ENCODE results near the gene WDR37.
A peak's percentile ranks its signal among the peaks of the same experiment; 100 is the strongest.
"Not testable (repeated sequence)": the region's sequence is repeated elsewhere in the genome, so short reads cannot be mapped to it uniquely, and the experiment has no call there.

WDR37 gene, protein sequence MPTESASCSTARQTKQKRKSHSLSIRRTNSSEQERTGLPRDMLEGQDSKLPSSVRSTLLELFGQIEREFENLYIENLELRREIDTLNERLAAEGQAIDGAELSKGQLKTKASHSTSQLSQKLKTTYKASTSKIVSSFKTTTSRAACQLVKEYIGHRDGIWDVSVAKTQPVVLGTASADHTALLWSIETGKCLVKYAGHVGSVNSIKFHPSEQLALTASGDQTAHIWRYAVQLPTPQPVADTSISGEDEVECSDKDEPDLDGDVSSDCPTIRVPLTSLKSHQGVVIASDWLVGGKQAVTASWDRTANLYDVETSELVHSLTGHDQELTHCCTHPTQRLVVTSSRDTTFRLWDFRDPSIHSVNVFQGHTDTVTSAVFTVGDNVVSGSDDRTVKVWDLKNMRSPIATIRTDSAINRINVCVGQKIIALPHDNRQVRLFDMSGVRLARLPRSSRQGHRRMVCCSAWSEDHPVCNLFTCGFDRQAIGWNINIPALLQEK

GRCh38 chr10:1056326-1057105, at the start of gene WDR37:
Gene WDR37 (plus strand): TSS chr10:1056385. CDS start chr10:1072156, 15,771 bp downstream.
- peak; percentile 85 for DNase-seq (ENCODE audit: low spot score)

DNA sequence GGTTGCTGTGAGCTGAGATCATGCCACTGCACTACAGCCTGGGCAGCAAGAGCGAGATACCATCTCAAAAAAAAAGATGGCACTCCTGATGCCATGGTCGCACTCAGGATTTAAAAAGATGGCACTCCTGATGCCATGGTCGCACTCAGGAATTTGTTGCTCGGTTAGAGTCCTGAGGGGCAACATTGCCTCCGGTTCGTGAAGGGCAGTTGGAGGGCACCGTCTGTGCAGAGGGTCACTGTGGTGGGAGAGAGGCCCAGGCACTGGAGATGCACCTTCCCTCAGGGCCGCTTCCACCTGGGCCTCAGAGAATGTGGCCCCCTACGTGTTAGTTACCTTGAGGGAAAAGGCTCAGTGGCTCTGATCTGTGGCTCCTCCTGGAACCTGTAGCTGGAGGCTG, 49.6 kb upstream of the WDR37 start:
- no peak for DNase-seq (ENCODE audit: low spot score)

GRCh38 chr10:1007583-1007982, 48.6 kb upstream of the WDR37 start:
- no peak for DNase-seq (ENCODE audit: low spot score)

- no peak for DNase-seq (ENCODE audit: low spot score)
Observed at GRCh38 chr10:1009071-1009494, 47.1 kb upstream of the WDR37 start.

DNA sequence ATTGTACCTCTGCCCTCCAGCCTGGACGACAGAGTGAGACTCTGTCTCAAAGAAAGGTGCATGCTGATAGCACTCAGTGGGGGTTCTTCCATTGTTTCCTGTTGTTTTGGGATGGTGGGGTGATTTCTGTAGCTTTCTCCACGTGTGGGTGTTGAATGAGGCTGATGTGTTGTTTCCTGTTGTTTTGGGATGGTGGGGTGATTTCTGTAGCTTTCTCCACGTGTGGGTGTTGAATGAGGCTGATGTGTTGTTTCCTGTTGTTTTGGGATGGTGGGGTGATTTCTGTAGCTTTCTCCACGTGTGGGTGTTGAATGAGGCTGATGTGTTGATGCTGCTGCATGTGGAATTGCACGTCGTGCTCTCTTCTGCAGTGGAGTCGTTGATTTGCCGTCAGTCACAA, 46.2 kb upstream of the WDR37 start:
- DNase-seq (ENCODE audit: low spot score): not testable (repeated sequence)

GRCh38 chr10:1010703-1011102, 45.5 kb upstream of the WDR37 start:
- no peak for DNase-seq (ENCODE audit: low spot score)

GRCh38 chr10:1011696-1012095, 44.5 kb upstream of the WDR37 start:
- no peak for DNase-seq (ENCODE audit: low spot score)

- DNase-seq (ENCODE audit: low spot score): no peak
Observed at GRCh38 chr10:1015688-1016087, 40.5 kb upstream of the WDR37 start.

- DNase-seq (ENCODE audit: low spot score): no peak
Observed at GRCh38 chr10:1019362-1019761, 36.8 kb upstream of the WDR37 start.

GRCh38 chr10:1020460-1020859, 35.7 kb upstream of the WDR37 start:
- no peak for DNase-seq (ENCODE audit: low spot score)

GRCh38 chr10:1020958-1021357, 35.2 kb upstream of the WDR37 start:
- DNase-seq (ENCODE audit: low spot score): no peak

DNA sequence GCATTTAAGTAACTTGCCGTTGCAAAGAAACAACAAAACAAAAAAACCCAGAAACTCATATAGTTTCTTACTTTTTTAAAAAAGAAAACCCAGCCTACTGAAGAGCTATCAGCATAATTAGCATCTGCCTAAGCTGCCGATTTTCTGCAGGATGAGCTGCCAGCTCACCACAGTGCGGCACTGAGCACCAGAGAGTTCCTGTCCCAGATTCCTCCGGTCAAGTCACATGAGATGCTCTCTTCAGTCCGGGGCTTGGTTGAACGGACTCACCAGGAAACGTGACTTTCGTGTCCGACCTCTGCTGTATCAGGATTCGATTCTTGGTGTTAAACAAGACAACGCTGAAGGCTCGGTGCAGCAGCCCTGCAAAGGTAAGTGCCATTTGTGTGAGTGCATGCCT, 33.8 kb upstream of the WDR37 start:
- no peak for DNase-seq (ENCODE audit: low spot score)

DNA sequence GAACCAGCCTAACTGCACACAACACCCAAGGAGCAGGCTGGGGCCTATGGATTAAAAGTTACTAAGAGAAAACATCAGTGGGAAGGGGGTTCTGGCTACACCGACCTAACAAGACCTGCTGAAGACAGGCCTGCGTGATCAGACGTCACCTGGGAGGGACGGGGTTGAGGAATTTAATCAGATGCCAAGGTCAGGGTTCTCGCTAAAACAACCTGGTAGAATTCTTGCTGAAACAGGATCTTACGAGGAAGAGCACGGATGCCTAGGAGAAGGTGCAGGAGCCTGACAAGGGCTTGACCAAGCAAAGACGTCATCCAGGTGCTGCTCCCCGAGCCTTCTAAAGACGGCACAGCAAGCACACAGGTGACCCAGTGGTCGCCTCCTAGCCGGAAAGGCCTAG, 32.1 kb upstream of the WDR37 start:
- no peak for DNase-seq (ENCODE audit: low spot score)

DNA sequence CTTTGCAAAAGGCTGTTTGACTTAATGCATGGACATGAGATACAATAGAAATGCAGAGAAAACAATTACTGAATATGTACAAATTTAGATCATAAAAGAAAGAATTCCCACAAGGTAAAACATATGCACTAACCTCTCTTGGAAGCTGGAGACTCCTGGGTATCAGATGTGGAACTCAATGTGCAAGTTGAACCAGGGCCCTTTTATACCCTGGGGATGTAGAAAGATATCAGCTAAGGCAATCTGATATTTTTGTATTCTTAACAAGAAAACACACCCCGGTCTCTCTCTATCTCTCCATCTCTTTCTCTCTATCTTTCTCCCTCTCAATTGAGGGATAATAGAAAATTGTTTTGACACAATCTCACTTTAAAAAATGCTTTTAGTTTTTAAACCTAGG, 30.5 kb upstream of the WDR37 start, which contains the start of gene IDI2:
Gene IDI2 (minus strand): TSS at position 177 of the 400 bp plus-strand sequence. CDS start 1,136 bp downstream, outside the sequence.
- no peak for DNase-seq (ENCODE audit: low spot score)

GRCh38 chr10:1026578-1026977, 29.6 kb upstream of the WDR37 start:
- no peak for DNase-seq (ENCODE audit: low spot score)

GRCh38 chr10:1029838-1030237, 26.3 kb upstream of the WDR37 start:
- DNase-seq (ENCODE audit: low spot score): no peak

- no peak for DNase-seq (ENCODE audit: low spot score)
Observed at GRCh38 chr10:1033601-1034000, 22.6 kb upstream of the WDR37 start.

DNA sequence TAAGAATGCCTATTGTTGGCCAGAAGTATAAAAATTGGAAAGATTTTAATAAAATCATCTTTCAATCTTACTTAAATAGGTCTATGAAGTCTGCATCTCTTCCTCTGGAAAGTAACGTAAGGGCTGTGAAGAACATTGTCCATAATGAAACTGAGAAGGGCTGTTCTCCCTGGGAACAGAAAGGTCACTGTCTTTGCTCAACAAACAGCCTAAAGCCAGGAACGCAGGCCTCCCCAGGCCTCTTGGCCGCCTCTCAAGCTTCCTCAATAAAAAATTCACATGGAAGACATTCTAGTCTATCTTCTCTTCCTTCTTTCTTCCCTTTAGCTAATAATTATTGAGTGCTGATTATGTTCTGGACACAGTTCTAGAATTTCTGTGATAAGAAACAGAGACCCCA, 21.4 kb upstream of the WDR37 start:
- DNase-seq (ENCODE audit: low spot score): no peak

DNA sequence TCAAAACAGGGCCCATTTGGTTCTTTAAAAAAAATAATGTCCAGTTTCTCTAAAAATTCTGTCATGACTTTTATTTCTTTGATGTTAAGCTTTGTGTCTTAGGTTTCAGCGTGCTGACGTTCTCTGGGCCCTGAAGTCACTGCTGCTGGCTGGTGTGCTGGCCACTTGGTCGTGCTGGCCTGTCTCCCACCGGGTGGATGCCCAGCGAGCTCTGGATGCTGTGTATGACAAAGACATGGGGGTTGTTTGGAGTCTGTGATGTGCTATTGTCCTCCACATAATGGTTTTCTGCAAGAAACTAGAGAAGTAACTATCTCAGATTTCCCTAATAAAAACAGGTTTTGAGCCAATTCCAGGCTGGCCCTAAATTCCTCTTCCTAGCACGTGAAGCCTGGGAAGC, 21.0 kb upstream of the WDR37 start:
- DNase-seq (ENCODE audit: low spot score): no peak

DNA sequence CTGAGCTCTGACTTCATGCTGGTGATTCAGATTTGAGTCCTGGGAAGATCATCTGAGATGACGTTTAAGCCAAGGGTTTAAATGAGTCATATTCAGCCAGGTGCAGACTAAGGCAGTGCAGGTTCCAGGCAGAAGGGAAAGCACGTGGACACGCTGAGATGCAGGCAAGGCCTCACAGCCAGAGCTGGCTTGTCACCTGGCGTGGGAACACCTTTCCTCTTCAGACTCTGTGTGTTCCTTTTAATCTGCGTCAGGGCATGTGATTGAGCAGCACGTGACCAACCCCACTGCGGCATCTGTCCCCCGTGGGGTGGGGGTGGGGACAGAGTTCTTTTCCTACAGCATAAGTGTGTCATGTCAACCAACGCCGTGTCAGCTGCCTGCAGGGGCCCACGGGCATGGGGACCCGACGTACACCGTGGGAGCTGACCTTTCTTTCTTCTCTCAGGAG, 19.8 kb upstream of the WDR37 start:
- DNase-seq (ENCODE audit: low spot score): peak; percentile 92

- no peak for DNase-seq (ENCODE audit: low spot score)
Observed at GRCh38 chr10:1037098-1037497, 19.1 kb upstream of the WDR37 start.

GRCh38 chr10:1038769-1039168, 17.4 kb upstream of the WDR37 start:
- not testable (repeated sequence) for DNase-seq (ENCODE audit: low spot score)

- DNase-seq (ENCODE audit: low spot score): no peak
Observed at GRCh38 chr10:1040133-1040532, 16.1 kb upstream of the WDR37 start.

Data from kidney tubule cell (primary cell).